Measurements from ENCODE around the gene APLP1. TPM values are rescaled to one million over a fixed set of nuclear protein-coding genes. Genes with fewer than 3 reads are reported as not detected.

APLP1 gene
- total RNA-seq, 1 donor from 2014 or later = 2.1 TPM

GRCh38 chr19:35874392-35874930 lies 6.1 kb downstream of the APLP1 start:
- no peak overlapping the region for H3K27ac ChIP-seq (ENCODE audit: low read depth, low read length)

GRCh38 chr19:35879068-35879467 lies 10.7 kb downstream of the APLP1 start:
- H3K36me3 ChIP-seq (ENCODE audit: control insufficient read depth in 3 of 3, insufficient read depth in 3 of 3, low read length in 3 of 3) = no peaks in the 10 kb centered on the region

More at GRCh38 chr19:35874392-35874930, 6.1 kb downstream of the APLP1 start:
- peaks cover 37 to 61% (median 49%) of the 10 kb centered on the region in 3 donors for H3K27me3 ChIP-seq (ENCODE audit: control insufficient read depth in 3 of 3, insufficient read depth in 3 of 3, low read length in 3 of 3)
- no peak overlapping the region for H3K4me3 ChIP-seq (ENCODE audit: low read length in 3 of 3)
- H3K36me3 ChIP-seq (ENCODE audit: control insufficient read depth in 3 of 3, insufficient read depth in 3 of 3, low read length in 3 of 3) = no peaks in the 10 kb centered on the region
- peaks cover 0 to 4% (median 4%) of the 10 kb centered on the region in 3 donors for H3K4me1 ChIP-seq (ENCODE audit: control insufficient read depth in 3 of 3, insufficient read depth in 3 of 3, low read length in 3 of 3)
- no peak overlapping the region for H3K9ac ChIP-seq (ENCODE audit: low read depth in 1 of 3, low read length in 3 of 3)
- H3K9me3 ChIP-seq (ENCODE audit: control insufficient read depth in 3 of 3, low read length in 3 of 3) = no peaks in the 10 kb centered on the region

GRCh38 chr19:35879770-35880317 lies 11.5 kb downstream of the APLP1 start:
- H3K36me3 ChIP-seq (ENCODE audit: control insufficient read depth in 3 of 3, insufficient read depth in 3 of 3, low read length in 3 of 3) = no peaks in the 10 kb centered on the region
- H3K9ac ChIP-seq (ENCODE audit: low read depth in 1 of 3, low read length in 3 of 3) = no peak overlapping the region
- peaks cover 12 to 28% (median 25%) of the 10 kb centered on the region in 3 donors for H3K27me3 ChIP-seq (ENCODE audit: control insufficient read depth in 3 of 3, insufficient read depth in 3 of 3, low read length in 3 of 3)
- no peaks in the 10 kb centered on the region for H3K9me3 ChIP-seq (ENCODE audit: control insufficient read depth in 3 of 3, low read length in 3 of 3)
- H3K27ac ChIP-seq (ENCODE audit: low read depth, low read length) = no peak overlapping the region
- no peaks in the 10 kb centered on the region for H3K4me1 ChIP-seq (ENCODE audit: control insufficient read depth in 3 of 3, insufficient read depth in 3 of 3, low read length in 3 of 3)
- H3K4me3 ChIP-seq (ENCODE audit: low read length in 3 of 3) = no peak overlapping the region

More at GRCh38 chr19:35879068-35879467, 10.7 kb downstream of the APLP1 start:
- Histone ChIP-seq H3K9ac (ENCODE audit: low read depth in 1 of 3, low read length in 3 of 3) (no peak overlapping the region), H3K27ac (ENCODE audit: low read depth, low read length) (no peak overlapping the region), H3K4me3 (ENCODE audit: low read length in 3 of 3) (no peak overlapping the region), H3K9me3 (ENCODE audit: control insufficient read depth in 3 of 3, low read length in 3 of 3) (no peaks in the 10 kb centered on the region), H3K4me1 (ENCODE audit: control insufficient read depth in 3 of 3, insufficient read depth in 3 of 3, low read length in 3 of 3) (no peaks in the 10 kb centered on the region), H3K27me3 (ENCODE audit: control insufficient read depth in 3 of 3, insufficient read depth in 3 of 3, low read length in 3 of 3) (peaks cover 12 to 34% (median 25%) of the 10 kb centered on the region in 3 donors)

- Histone ChIP-seq H3K27me3 (ENCODE audit: control insufficient read depth in 3 of 3, insufficient read depth in 3 of 3, low read length in 3 of 3) (peaks cover 12 to 20% (median 17%) of the 10 kb centered on the region in 3 donors), H3K9ac (ENCODE audit: low read depth in 1 of 3, low read length in 3 of 3) (no peak overlapping the region), H3K9me3 (ENCODE audit: control insufficient read depth in 3 of 3, low read length in 3 of 3) (no peaks in the 10 kb centered on the region), H3K4me1 (ENCODE audit: control insufficient read depth in 3 of 3, insufficient read depth in 3 of 3, low read length in 3 of 3) (no peaks in the 10 kb centered on the region), H3K27ac (ENCODE audit: low read depth, low read length) (no peak overlapping the region), H3K4me3 (ENCODE audit: low read length in 3 of 3) (no peak overlapping the region), H3K36me3 (ENCODE audit: control insufficient read depth in 3 of 3, insufficient read depth in 3 of 3, low read length in 3 of 3) (peaks cover 0 to 2% (median 0%) of the 10 kb centered on the region in 3 donors)
These were observed 13.9 kb downstream of the APLP1 start for GRCh38 chr19:35882114-35882832.

- no peak overlapping the region for H3K9ac ChIP-seq (ENCODE audit: low read depth in 1 of 3, low read length in 3 of 3)
- peaks cover 0 to 10% (median 4%) of the 10 kb centered on the region in 3 donors for H3K36me3 ChIP-seq (ENCODE audit: control insufficient read depth in 3 of 3, insufficient read depth in 3 of 3, low read length in 3 of 3)
- no peak overlapping the region for H3K4me3 ChIP-seq (ENCODE audit: low read length in 3 of 3)
- peaks cover 2 to 5% (median 3%) of the 10 kb centered on the region in 3 donors for H3K27me3 ChIP-seq (ENCODE audit: control insufficient read depth in 3 of 3, insufficient read depth in 3 of 3, low read length in 3 of 3)
- no peaks in the 10 kb centered on the region for H3K9me3 ChIP-seq (ENCODE audit: control insufficient read depth in 3 of 3, low read length in 3 of 3)
- H3K4me1 ChIP-seq (ENCODE audit: control insufficient read depth in 3 of 3, insufficient read depth in 3 of 3, low read length in 3 of 3) = no peaks in the 10 kb centered on the region
- no peak overlapping the region for H3K27ac ChIP-seq (ENCODE audit: low read depth, low read length)
These were observed 15.5 kb downstream of the APLP1 start for GRCh38 chr19:35883882-35884281.

GRCh38 chr19:35885225-35885738 lies 16.9 kb downstream of the APLP1 start:
- Histone ChIP-seq H3K9me3 (ENCODE audit: control insufficient read depth in 3 of 3, low read length in 3 of 3) (no peaks in the 10 kb centered on the region), H3K36me3 (ENCODE audit: control insufficient read depth in 3 of 3, insufficient read depth in 3 of 3, low read length in 3 of 3) (peaks cover 4 to 10% (median 9%) of the 10 kb centered on the region in 3 donors), H3K27me3 (ENCODE audit: control insufficient read depth in 3 of 3, insufficient read depth in 3 of 3, low read length in 3 of 3) (no peaks in the 10 kb centered on the region), H3K4me3 (ENCODE audit: low read length in 3 of 3) (no peak overlapping the region), H3K27ac (ENCODE audit: low read depth, low read length) (no peak overlapping the region), H3K4me1 (ENCODE audit: control insufficient read depth in 3 of 3, insufficient read depth in 3 of 3, low read length in 3 of 3) (no peaks in the 10 kb centered on the region), H3K9ac (ENCODE audit: low read depth in 1 of 3, low read length in 3 of 3) (no peak overlapping the region)

- no peaks in the 10 kb centered on the region for H3K4me1 ChIP-seq (ENCODE audit: control insufficient read depth in 3 of 3, insufficient read depth in 3 of 3, low read length in 3 of 3)
- no peak overlapping the region for H3K27ac ChIP-seq (ENCODE audit: low read depth, low read length)
- no peak overlapping the region for H3K9ac ChIP-seq (ENCODE audit: low read depth in 1 of 3, low read length in 3 of 3)
- no peak overlapping the region for H3K4me3 ChIP-seq (ENCODE audit: low read length in 3 of 3)
- no peaks in the 10 kb centered on the region for H3K9me3 ChIP-seq (ENCODE audit: control insufficient read depth in 3 of 3, low read length in 3 of 3)
- H3K27me3 ChIP-seq (ENCODE audit: control insufficient read depth in 3 of 3, insufficient read depth in 3 of 3, low read length in 3 of 3) = no peaks in the 10 kb centered on the region
- peaks cover 4 to 10% (median 10%) of the 10 kb centered on the region in 3 donors for H3K36me3 ChIP-seq (ENCODE audit: control insufficient read depth in 3 of 3, insufficient read depth in 3 of 3, low read length in 3 of 3)
These were observed 17.5 kb downstream of the APLP1 start for GRCh38 chr19:35885904-35886303.

GRCh38 chr19:35887197-35887596 lies 18.8 kb downstream of the APLP1 start:
- H3K4me3 ChIP-seq (ENCODE audit: low read length in 3 of 3) = no peak overlapping the region
- no peaks in the 10 kb centered on the region for H3K9me3 ChIP-seq (ENCODE audit: control insufficient read depth in 3 of 3, low read length in 3 of 3)
- H3K4me1 ChIP-seq (ENCODE audit: control insufficient read depth in 3 of 3, insufficient read depth in 3 of 3, low read length in 3 of 3) = no peaks in the 10 kb centered on the region
- peaks cover 4 to 10% (median 10%) of the 10 kb centered on the region in 3 donors for H3K36me3 ChIP-seq (ENCODE audit: control insufficient read depth in 3 of 3, insufficient read depth in 3 of 3, low read length in 3 of 3)
- H3K27ac ChIP-seq (ENCODE audit: low read depth, low read length) = no peak overlapping the region
- H3K9ac ChIP-seq (ENCODE audit: low read depth in 1 of 3, low read length in 3 of 3) = no peak overlapping the region
- no peaks in the 10 kb centered on the region for H3K27me3 ChIP-seq (ENCODE audit: control insufficient read depth in 3 of 3, insufficient read depth in 3 of 3, low read length in 3 of 3)

- no peak overlapping the region for H3K4me3 ChIP-seq (ENCODE audit: low read length in 3 of 3)
- H3K27ac ChIP-seq (ENCODE audit: low read depth, low read length) = no peak overlapping the region
- H3K4me1 ChIP-seq (ENCODE audit: control insufficient read depth in 3 of 3, insufficient read depth in 3 of 3, low read length in 3 of 3) = no peaks in the 10 kb centered on the region
- H3K9me3 ChIP-seq (ENCODE audit: control insufficient read depth in 3 of 3, low read length in 3 of 3) = no peaks in the 10 kb centered on the region
- no peaks in the 10 kb centered on the region for H3K27me3 ChIP-seq (ENCODE audit: control insufficient read depth in 3 of 3, insufficient read depth in 3 of 3, low read length in 3 of 3)
- no peak overlapping the region for H3K9ac ChIP-seq (ENCODE audit: low read depth in 1 of 3, low read length in 3 of 3)
- peaks cover 4 to 12% (median 10%) of the 10 kb centered on the region in 3 donors for H3K36me3 ChIP-seq (ENCODE audit: control insufficient read depth in 3 of 3, insufficient read depth in 3 of 3, low read length in 3 of 3)
These were observed 20.0 kb downstream of the APLP1 start for GRCh38 chr19:35888398-35888797.
